Midbrain (tissue), 1 donor: Measurements from ENCODE around the gene MCC.

Experiments
- DNase-seq: peaks from one replicate; lab custom pipeline; 2025; lab: John Stamatoyannopoulos, UW

Gene MCC

DNA sequence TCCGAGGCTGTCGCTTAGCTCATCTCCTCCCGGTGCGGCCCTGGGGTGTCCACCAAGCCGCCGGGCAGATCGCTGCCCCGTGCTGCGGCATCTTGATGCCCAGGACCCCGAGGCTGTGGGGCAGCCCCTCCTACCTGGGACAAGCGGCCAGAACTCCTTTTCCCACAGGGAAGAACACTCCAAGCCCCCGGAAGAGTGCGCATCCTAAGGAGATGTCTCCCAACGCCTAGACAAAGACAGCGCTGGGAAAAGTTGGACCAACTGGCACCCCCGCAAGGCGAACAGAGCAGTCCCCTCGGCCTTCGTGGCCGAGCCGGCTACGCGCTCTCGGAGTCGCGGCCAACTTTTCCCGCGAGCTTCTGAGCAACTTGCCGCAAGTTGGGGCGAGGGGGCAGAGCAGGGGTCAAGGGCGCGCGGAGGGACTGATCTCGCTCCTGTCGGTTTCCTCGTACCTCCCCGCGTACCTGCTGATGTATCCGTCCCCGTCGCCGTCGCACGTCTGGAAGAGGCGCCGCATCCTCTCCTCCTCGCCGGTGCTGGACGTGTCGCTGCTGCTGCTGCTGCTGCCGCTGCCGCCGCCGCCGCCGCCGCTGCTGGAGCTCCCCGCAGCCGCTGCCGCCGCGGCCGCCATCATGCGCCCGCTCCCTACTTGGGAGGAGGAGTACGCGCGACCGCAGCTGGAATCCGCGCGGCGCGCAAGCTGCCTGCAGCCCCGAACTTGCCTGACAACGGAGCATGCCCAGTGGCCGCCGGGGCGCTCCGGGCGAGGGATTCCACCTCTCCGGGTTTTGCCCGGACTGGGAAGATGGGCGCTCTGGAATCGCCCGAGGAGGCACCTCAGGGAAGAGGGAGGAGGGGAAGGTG, at the start of gene MCC:
Gene MCC, minus strand, starts transcription at position 673 of the 864 bp plus-strand sequence.
- peak; percentile 53 for DNase-seq

GRCh38 chr5:113531481-113532159, 43.4 kb upstream of the MCC start:
- DNase-seq = no peak

GRCh38 chr5:113527746-113528145, 39.5 kb upstream of the MCC start:
- no peak for DNase-seq

DNA sequence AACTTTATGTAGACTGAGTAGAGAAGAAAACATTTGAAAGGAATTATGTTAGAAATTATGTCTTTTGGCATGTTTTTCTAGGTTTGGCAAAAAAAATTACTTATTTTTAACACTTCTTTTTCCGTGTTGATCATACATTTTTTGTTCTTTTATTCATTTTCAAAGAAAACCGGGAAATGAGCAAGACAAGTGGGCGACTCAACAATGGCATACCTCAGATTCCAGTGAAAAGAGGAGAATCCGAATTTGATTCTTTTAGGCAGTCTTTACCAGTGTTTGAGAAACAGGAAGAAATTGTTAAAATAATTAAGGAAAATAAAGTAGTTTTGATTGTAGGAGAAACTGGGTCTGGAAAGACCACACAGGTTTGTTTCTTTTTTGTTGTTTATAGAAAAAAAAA, 38.2 kb upstream of the MCC start:
- DNase-seq = no peak

DNA sequence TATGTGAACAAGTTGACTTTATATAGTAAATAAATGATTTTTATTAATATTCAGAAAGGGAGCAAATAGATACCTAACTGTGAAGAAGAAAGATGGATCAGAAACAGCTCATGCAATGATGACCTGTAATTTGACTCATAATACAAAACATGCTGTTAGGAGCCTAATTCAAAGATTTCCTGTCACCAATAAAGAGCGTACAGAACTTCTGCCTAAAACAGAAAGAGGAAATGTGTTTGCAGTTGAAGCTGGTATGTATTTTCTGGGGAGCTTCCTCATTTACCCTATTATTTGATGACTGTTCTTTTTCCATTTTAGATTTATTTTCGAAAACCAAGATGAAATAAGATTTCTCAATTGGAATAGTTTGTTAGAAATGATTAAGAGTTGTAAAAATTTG, 36.7 kb upstream of the MCC start:
- DNase-seq = no peak

DNA sequence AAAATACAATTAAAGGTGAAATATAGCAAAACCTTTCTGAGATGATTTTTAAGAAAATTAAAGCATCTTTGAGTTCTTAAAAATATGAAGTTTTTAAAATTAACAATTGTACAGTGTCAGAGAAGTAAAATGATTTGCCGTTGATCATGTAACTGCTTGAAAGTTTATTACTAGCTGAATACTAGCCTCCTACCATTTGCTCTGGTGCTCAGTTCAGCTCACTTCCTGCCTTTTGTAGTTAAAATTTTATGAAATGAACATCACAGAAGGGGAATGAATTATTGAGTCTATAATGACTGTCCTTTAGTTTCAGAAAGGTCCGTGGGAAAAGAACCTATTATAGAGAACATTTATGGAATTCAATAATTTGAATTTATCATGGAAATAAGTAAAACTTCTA, 34.9 kb upstream of the MCC start:
- DNase-seq = no peak

DNA sequence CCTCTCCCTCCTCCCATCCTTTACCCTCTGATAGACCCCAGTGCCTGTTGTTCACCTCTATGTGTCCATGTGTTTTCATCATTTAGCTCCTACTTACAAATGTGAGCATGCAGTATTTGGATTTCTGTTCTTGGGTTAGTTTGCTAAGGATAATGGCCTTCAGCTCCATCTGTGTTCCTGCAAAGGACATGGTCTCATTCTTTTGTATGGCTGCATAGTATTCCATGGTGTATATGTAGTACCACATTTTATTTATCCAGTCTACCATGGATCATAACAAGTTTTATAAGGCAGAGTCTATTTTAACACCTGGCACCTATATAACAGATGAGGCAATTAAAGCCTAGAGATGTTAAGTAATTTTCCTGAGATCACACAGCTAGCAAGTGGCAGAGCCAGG, 32.6 kb upstream of the MCC start:
- no peak for DNase-seq

- DNase-seq = no peak
Measured at GRCh38 chr5:113520429-113520828, 32.2 kb upstream of the MCC start.

- no peak for DNase-seq
Measured at GRCh38 chr5:113519412-113519811, 31.2 kb upstream of the MCC start.

DNA sequence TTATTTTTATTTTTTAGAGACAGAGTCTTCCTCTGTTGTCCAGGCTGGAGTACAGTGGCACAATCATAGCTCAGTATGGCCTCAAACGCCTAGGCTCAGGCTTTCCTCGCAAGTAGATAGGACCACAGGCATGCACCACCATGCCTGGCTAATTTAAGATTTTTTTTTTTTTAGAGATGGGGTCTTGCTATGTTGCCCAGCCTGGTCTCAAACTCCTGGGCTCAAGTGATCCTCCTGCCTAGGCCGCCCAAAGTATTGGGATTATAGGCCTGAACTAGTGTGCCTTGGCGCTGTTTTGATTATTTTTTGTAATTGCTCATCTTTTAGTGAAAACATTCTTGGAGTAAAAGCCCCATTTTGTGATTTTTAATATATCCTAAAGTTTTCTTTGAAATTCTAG, 30.6 kb upstream of the MCC start:
- no peak for DNase-seq

GRCh38 chr5:113514289-113514635, 26.0 kb upstream of the MCC start:
- no peak for DNase-seq

GRCh38 chr5:113513384-113514288, 25.4 kb upstream of the MCC start, which contains the start of gene YTHDC2:
YTHDC2 (plus strand) TSS chr5:113513694; CDS start chr5:113513896, 202 bp downstream.
- DNase-seq = peak; percentile 85

DNA sequence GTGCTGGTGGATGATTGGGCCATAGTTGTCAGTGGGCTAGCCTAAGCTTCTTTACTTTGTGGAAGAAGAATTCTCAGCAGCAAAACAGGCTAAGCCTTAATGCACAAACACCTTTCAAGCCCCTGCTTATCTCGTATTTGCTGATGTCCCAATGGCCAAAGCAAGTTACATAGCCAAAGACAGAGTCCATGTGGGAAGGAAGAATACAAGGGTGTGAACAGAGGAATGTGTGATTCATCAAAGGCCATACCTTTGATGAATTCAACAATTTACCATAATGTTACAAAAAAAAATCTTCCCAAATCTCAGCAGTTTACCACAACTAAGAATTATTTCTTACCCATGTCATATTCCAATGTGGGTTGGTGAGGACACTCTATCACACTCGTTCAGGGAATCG, 24.1 kb upstream of the MCC start:
- DNase-seq = no peak

- no peak for DNase-seq
Measured at GRCh38 chr5:113510836-113511451, 22.7 kb upstream of the MCC start.

DNA sequence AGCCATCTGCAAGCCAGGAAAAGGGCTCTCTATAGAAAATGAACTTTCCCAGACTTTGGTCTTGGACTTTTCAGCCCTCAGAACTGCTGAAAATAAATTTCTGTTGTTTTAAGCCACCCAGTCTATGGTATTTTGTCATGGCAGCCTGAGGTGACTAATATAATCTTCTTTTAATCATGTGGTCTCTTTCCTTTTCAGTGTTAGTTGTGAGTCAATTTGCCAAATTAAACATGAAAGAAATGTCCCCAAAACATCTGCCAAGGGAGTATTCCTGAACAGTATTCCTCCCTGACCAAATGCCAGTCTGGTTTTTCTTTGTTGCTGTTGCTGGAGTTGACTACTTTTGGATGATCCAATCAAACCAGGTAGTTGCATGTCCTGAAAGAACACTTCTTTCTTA, 20.5 kb upstream of the MCC start:
- DNase-seq = no peak

DNA sequence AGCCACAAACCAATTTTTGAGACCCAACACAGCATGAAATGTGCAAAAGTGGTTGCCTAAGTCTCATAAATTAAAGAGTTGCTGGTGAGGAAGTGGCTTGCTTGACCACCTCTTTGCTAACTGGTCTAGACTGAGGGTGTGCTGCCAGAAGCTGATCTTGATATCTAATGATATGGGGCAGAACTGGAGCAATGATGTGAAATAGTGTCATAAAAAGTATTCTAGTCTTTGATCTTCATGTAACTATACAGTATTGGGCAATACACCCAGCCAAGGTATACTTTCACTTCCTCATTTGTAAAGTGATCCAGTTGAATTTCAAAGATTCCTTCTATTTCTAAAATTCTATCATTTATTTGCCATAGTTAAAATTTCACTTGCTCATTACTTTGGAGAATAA, 19.3 kb upstream of the MCC start:
- DNase-seq = no peak

GRCh38 chr5:113505181-113505580, 16.9 kb upstream of the MCC start:
- no peak for DNase-seq

DNA sequence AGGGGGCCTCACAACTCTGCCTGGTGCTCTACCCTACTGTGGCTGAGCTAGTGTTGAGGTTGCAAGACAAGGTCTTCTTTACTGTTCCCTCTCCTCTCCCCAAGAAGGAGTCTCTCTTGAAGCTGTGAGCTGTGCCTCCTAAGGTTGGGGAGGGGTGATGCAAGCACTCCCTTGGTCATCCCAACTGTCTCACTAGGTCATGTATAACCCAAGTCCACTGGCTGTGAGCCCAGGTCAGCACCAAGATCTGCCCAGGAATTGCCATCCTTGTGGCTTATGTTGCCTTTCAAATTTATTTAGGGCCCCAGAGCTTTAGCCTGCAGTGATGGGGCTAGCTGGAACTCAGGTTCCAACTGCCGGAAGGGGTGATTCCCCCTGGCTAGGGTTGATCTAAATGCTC, 14.9 kb upstream of the MCC start:
- no peak for DNase-seq

- DNase-seq = no peak
Measured at GRCh38 chr5:113502073-113502472, 13.8 kb upstream of the MCC start.

- no peak for DNase-seq
Measured at GRCh38 chr5:113495422-113495841, 7.2 kb upstream of the MCC start.

- DNase-seq = no peak
Measured at GRCh38 chr5:113493446-113493845, 5.2 kb upstream of the MCC start.

GRCh38 chr5:113491022-113491421, 2.8 kb upstream of the MCC start:
- DNase-seq = no peak
